OCI-LY7 (cell line): ENCODE results near the gene SCTR.

ENCODE experiments used
- EZH2phosphoT487 ChIP-seq: fragments of 200-600 bp; sonication (generic); IDR thresholded peaks from 2 replicates; pipeline ENCODE4 v1.6.1; 2018; ENCODE audit warnings: low read depth, borderline replicate concordance, mild to moderate bottlenecking, mixed run types, antibody characterized with exemption, low read length, moderate library complexity, mixed read lengths
- TF ChIP-seq, protein P1 (sequence below): fragments of 200-600 bp; sonication (generic); conservative IDR thresholded peaks from 2 replicates; pipeline ENCODE4 v1.5.1; 2014; ENCODE audit warnings: mild to moderate bottlenecking, antibody characterized with exemption, low read length, moderate library complexity, mixed read lengths

DNA sequence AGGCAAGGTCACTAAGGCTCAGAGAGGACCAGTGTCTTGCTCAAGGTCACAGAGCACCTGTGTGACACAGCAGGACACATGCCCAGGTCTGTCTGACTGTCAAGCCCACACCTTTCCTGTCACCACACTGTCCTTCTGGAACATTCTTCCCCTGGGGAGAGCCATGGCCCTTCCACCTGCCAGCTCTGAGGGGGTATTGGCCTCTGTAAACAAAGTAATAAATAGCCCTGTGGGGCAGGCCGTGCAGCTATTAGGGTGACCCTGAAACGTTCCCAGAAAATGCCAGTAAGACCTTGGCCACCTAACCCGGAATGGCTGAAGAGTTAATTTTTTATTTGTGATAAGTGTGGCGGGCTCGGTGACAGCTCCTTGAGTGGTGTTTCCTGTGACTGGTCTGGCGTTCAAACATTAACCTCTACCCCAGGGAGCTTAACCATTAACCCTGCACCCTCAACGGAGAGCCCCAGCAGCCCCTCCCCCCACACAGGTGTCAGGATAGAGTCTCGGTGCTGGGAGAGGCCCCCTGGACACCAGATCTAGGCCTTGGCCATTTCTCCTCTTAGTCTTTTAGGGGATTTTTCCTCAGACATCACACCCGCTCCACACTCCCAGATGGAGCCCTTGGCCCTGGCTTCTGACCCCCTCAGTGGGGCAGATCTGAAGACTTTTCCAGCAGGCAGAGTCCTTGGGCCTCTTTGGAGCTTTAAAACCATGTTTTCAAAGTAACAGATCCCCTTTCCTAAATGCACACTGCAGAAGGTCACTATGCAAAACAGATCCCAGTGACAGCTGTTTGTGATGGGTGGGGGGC is 36.6 kb downstream of the SCTR start:
- TF ChIP-seq, protein P1, sequence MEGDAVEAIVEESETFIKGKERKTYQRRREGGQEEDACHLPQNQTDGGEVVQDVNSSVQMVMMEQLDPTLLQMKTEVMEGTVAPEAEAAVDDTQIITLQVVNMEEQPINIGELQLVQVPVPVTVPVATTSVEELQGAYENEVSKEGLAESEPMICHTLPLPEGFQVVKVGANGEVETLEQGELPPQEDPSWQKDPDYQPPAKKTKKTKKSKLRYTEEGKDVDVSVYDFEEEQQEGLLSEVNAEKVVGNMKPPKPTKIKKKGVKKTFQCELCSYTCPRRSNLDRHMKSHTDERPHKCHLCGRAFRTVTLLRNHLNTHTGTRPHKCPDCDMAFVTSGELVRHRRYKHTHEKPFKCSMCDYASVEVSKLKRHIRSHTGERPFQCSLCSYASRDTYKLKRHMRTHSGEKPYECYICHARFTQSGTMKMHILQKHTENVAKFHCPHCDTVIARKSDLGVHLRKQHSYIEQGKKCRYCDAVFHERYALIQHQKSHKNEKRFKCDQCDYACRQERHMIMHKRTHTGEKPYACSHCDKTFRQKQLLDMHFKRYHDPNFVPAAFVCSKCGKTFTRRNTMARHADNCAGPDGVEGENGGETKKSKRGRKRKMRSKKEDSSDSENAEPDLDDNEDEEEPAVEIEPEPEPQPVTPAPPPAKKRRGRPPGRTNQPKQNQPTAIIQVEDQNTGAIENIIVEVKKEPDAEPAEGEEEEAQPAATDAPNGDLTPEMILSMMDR, result no peak
- TF ChIP-seq EZH2phosphoT487, result no peak
